Glomerular visceral epithelial cell (primary cell): Measurements from ENCODE around the gene NHSL2.
"Not testable (repeated sequence)": the region's sequence is repeated elsewhere in the genome, so short reads cannot be mapped to it uniquely, and the experiment has no call there.

Experiments
- DNase-seq: peaks from one replicate; pipeline ENCODE4 v3.0.0-alpha.2; 2016; ENCODE audit errors: extremely low spot score

NHSL2 gene

DNA sequence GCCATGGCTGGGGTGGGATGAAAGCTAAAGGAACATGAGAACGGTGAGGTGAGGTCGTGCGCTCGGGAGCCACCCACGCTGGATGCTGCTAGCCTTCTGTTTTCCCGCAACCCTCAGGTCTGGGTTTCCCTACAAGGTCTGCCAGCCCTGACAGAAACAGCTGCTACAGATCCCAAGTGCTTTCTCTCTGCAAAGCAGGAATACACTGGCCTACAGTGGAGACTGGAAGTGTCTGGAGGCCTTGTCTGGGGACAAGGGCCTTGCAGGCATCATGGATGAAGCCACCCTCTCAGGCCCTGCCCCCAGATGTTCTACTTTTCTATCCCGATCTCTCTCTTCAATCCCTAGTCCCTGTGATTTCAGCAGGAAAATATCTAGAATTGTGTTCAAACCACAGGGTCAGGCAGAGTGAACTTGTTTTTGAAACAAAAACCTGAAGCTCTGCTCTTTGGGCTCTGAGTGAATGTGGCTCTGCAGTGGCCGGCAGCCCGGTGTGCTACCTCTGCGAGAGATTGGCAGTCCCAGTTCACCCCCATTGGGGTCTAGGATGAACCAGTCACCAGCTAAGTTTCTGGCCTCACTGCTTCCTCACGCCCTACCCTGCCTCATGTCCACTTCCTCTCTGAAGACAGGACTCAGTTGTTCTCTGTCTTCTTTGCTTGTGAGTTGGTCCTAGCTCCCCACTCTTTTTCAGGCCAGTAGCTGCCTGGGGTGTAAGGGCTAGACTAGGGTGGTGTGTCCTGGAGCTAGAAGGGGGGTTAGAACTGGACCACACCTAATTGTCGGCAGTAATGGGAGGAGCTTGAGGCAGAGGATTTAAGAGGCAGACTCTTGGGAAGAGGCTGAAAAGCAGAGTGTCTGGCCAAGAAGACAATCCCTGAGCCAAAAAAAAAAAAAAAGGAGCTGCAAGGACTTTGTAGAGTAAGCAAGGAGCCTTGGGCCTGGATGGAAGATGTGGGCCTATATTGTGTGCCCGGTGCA is 131.5 kb downstream of the NHSL2 start:
- DNase-seq, result no peak

- DNase-seq, result no peak
These were observed 132.2 kb downstream of the NHSL2 start for GRCh38 chrX:72042852-72043248.

DNA sequence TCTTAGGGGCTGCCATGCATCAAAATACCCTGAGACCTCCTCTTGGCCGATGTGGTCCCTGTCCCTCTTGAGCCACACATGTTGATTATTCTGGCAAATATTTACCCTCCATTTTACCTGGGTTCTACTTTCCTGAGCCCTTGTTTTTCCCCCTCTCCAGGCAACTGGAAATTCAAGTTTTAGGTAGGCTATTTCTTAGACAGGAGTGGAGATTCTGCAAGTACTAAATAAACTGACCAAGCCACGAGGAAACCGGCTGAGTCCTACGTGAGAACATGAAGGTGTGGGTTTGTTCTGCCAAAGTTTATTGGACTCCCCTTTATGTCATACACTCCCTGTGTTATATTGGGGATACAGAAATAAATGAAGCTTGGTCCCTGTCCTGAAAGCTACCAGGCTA is 133.0 kb downstream of the NHSL2 start:
- no peak for DNase-seq

DNA sequence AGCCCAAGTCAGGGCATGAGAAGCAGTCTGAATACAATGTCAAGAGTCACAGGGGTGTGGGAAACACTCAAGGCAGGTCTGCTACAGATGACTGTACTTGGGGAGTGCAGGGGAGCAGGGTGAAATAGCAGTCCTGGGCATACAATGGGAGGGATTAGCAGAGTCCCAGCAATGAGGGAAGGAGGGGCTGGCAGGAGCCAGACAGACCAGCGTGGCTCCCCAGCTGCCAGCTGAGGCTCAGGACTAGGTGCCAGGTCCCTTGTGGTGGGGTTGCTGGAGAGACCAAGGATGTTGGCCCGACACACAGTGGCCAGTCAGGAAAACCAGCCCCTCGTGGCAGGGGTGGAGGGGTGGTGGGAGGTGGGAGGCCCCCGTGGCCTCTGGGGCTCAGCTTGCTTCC is 134.5 kb downstream of the NHSL2 start:
- no peak for DNase-seq

GRCh38 chrX:72045552-72046277 is 135.1 kb downstream of the NHSL2 start:
- no peak for DNase-seq

GRCh38 chrX:72046447-72046846 is 135.8 kb downstream of the NHSL2 start:
- no peak for DNase-seq

DNA sequence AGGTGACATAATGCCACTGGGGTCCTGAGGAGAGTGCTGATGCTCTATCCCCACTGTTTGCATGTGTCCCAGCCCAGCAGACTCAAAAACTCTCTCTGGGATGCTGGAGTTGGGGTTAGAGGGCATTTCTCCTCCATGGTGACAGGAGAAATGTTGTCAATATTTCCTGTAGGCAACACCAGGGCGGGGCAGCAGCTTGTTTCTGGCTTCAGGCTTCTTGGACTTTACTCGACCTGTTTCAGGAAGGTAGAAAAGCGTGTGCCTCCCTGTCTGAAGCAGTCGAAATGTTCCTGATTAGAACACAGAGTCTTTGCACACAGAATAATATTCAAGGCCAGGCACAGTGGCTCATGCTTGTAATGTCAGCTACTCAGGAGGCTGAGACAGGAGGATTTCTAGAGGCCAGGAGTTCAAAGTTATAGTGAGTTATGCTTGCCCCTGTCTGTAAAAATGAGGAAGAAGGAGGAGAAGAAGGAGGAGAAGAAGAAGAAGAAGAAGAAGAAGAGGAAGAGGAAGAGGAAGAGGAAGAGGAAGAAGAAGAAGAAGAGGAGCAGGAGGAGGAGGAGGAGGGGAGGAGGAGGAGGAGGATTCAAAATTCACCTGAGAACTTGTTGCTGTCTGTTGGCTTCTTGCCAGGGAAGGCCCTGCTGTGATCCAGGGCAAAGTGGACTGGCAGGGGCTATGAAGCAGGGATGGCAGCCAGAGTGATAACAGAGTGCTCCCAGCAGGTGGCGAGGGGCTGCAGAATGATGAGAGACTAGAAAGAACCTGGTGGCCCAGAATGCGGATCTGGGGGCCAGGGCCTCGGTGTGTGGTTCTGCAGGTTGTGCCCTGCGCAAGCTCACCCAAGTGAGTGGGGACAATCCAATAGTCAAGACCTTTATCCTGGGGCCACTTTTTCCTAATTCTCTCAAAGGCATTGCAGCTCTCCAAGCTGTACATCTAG is 138.1 kb downstream of the NHSL2 start:
- DNase-seq, result no peak

GRCh38 chrX:72050011-72050410 is 139.4 kb downstream of the NHSL2 start:
- DNase-seq, result no peak

DNA sequence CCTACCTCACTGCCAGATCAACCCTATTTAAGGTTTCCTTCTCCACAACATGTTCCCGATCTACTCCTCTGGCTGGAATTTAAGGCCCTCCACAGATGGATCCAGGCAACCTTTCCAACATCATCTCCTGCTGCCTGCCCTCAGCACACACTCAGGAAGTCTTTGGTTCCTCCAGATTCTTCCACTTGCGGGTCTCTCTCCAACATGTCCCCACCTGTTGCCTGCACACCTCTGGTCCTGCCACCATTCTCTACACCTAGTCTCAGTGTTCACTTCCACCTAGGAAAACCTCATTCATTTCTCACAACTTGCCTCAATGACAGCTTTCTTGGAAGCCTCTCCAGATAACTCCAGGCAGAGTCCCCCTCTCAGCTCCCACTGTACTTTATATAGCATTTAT is 140.9 kb downstream of the NHSL2 start:
- DNase-seq, result no peak

- no peak for DNase-seq
These were observed 141.9 kb downstream of the NHSL2 start for GRCh38 chrX:72052415-72053090.

- DNase-seq, result no peak
These were observed 142.9 kb downstream of the NHSL2 start for GRCh38 chrX:72053508-72053907.

GRCh38 chrX:72054779-72055489 is 144.3 kb downstream of the NHSL2 start:
- DNase-seq, result no peak

DNA sequence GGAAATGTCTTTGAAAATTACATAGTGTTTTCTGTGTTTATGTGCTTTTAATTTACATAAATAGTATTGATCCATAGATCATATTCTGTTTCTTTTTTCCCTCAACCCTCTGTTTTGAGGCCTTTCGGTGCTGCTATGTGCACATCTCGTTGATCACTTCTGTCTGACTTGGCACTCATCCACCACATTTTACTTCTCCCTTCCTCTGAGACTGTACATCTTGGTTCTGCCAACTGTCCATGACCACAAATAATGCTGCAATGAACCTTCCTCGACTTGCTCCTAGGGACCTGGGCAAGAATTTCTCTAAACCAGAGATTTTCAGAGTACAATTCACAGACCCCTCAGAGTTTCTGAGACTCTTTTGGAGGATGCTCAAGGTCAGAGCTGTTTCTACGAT is 146.7 kb downstream of the NHSL2 start:
- no peak for DNase-seq

GRCh38 chrX:72057849-72058248 is 147.2 kb downstream of the NHSL2 start:
- no peak for DNase-seq

GRCh38 chrX:72058346-72058745 is 147.7 kb downstream of the NHSL2 start:
- not testable (repeated sequence) for DNase-seq

- no peak for DNase-seq
These were observed 149.7 kb downstream of the NHSL2 start for GRCh38 chrX:72060196-72060920.

- no peak for DNase-seq
These were observed 150.4 kb downstream of the NHSL2 start for GRCh38 chrX:72060921-72061490.

- DNase-seq, result no peak
These were observed 152.3 kb downstream of the NHSL2 start for GRCh38 chrX:72062916-72063315.

- DNase-seq, result no peak
These were observed 158.9 kb downstream of the NHSL2 start for GRCh38 chrX:72069350-72070160.
